Camera-type eye (tissue), 1 donor: ENCODE results near the gene NPTXR. TPM values are rescaled to one million over a fixed set of nuclear protein-coding genes. Genes with fewer than 3 reads are reported as not detected.

Experiments
- total RNA-seq: library from RNA; depleted of rRNA; stranded (reverse); fragments of >200 nt; gene quantifications from one replicate; pipeline ENCODE4 v1.2.3, GENCODE V29; 2014

The NPTXR gene
- 17.3 TPM for total RNA-seq

DNA sequence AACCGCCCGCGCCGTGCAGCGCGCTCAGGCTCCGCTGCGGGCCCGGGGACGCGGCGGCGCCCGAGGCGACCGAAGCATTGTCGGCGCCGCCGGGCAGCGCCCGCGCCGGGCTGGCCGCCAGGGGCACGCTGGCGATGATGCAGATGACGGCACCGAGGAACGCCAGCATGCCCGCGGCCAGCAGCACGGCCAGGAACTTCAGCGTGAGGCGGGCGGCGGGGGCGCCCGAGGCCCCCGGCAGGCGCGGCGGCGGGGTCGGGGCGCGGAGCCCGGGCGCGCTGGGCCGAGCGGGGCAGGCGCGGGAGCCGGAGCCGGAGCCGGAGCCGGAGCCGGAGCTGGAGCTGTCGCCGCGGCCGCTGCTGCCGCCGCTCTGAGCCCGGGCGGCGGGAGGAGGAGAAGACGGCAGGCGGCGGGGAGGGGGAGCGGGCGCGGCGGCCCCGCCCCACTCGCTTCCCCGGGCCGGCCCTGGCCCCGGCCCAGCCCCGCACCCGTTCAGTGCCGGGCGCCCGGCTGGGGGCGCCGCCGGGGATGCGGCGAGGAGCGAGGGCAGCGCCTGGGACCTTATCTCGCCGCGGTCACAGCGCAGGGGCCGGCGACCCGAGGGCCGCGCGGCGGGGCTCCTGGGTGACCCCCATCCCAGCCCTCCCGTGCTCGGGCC, at the start of gene NPTXR:
TSS of gene NPTXR (minus strand) at position 372 of the 658 bp plus-strand sequence.

DNA sequence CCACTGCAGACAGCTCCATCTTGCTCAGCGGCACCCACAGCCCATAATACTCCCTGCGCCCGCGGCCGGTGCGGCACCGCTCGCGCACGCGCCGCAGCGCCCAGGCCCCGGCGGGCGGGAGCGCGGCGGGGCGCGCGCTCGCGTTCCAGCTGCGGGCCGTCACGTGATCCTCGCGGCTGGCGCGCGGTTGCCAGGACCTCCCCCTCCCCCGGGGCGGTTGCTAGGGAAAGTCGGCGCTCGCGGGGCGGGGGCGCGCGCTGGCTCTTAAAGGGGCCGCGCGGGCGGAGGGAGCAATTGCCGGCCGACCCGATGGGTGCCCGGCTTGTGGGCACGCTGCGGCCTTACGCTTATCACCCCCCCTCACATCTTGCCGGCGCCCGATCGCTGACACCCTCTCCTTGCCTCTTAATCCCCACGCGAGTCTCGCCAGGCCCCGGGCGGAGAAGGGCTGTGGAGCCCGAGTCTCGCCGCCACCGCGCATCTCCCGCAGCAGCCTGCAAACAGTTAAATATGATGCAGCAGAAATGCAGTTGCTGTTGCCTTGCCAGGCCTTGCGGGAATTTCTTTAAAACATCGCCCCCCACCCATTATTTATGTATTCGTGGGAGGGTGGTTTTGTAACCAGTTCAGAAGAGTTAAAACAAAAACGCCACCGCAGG, 28.5 kb upstream of the NPTXR start, which contains the start of gene CBX6:
TSS of gene CBX6 (minus strand) at position 45 of the 659 bp plus-strand sequence. CDS start at position 19, 26 bp downstream.

DNA sequence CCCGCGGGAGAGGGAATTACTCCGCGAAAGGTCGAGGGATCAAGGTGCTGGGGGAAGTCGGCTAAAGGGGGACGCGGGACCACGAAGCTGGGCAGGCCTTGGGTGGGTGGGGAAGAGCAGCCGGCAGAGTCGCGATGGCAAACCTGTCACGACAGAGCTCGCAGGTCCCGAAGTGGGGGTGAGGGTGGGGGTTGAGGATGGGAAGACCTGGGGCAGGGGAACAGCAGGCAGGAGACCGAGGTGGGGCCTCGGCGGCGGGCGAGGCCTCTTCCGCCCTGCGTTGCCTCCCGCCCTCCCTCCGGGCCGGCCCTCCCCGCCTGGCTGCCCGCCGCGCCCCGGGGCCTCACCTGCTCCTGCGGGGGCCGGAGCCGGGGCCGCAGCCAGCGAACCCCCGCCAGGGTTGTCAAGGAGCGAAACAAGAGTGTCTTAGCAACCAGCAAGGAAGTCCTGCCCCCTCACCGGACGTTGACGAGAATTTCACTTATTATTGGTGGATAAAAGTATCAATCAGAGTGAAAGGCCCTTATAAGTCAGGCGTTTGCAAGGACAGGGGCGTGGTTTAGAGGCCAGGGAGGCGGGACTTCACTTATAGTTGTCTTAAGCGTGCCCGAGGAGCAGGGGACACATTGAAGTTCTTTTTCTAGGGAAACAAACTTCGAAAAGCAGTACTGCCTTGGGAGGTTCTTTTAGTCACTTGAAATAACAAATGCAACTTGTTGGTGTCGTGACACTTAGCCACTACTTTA, 49.9 kb downstream of the NPTXR start, which contains the start of gene DNAL4:
TSS of gene DNAL4 (minus strand) at position 423 of the 746 bp plus-strand sequence. CDS start 11,412 bp downstream, outside the sequence.

Other genes starting within 250 kb of the NPTXR start
- gene FAM227A, start 187.6 kb downstream of the NPTXR start, total RNA-seq, result 23.3 TPM
- 23.1 TPM for gene CBY1, start 187.4 kb downstream of the NPTXR start, total RNA-seq
- 40.1 TPM for gene TOMM22, start 162.1 kb downstream of the NPTXR start, total RNA-seq
- gene JOSD1, start 143.1 kb downstream of the NPTXR start, total RNA-seq, result 42.9 TPM
- gene GTPBP1, start 138.1 kb downstream of the NPTXR start, total RNA-seq, result 79.7 TPM
- 118 TPM for gene SUN2, start 88.0 kb downstream of the NPTXR start, total RNA-seq
- gene DNAL4, start 49.9 kb downstream of the NPTXR start, total RNA-seq, result 25.4 TPM
- 43.9 TPM for gene CBX6, start 28.2 kb upstream of the NPTXR start, total RNA-seq
- 5.4 TPM for gene APOBEC3A, start 113.6 kb upstream of the NPTXR start, total RNA-seq
- gene APOBEC3B, start 138.3 kb upstream of the NPTXR start, total RNA-seq, result 1.8 TPM
- 4.5 TPM for gene APOBEC3C, start 170.2 kb upstream of the NPTXR start, total RNA-seq
- 0.49 TPM for gene APOBEC3D, start 177.1 kb upstream of the NPTXR start, total RNA-seq
- 2.4 TPM for gene APOBEC3F, start 196.8 kb upstream of the NPTXR start, total RNA-seq
- gene APOBEC3G, start 233.2 kb upstream of the NPTXR start, total RNA-seq, result 6.5 TPM